Ovary (tissue), 10 donors: ENCODE measurements around the gene CFAP52. TPM values are rescaled to one million over a fixed set of nuclear protein-coding genes. Genes with fewer than 3 reads are reported as not detected.

Experiments used
- DNase-seq, 5 donors: peaks; one replicate each; pipeline ENCODE4 v3.0.0-alpha.2; 2019 to 2020
- H3K27ac ChIP-seq, 2 donors: fragments of 200-600 bp; one replicate each; pipeline versions ENCODE4 v1.5.1 to v1.8.0; 2019 to 2022
- H3K27me3 ChIP-seq: fragments of 200-600 bp; one replicate; pipeline ENCODE4 v1.8.0; 2022
- H3K36me3 ChIP-seq: fragments of 200-600 bp; sonication (generic); one replicate; pipeline ENCODE4 v1.5.1; 2019
- H3K4me1 ChIP-seq: one replicate; pipeline ENCODE4 v1.8.1; 2013; ENCODE audit warnings: mild to moderate bottlenecking, moderate library complexity; ENCODE audit not compliant: insufficient read depth
- H3K4me3 ChIP-seq: fragments of 200-600 bp; sonication (generic); one replicate; pipeline ENCODE4 v1.5.1; 2017
- H3K9me3 ChIP-seq, 2 donors: fragments of 200-600 bp in 1 of 2; sonication (generic) in 1 of 2; one replicate each; pipeline versions ENCODE4 v1.5.1 to v1.8.1; 2013 to 2019; ENCODE audit warnings: mild to moderate bottlenecking in 1 of 2, moderate library complexity in 1 of 2
- EP300 ChIP-seq: sonication (generic); formaldehyde crosslinking; IDR thresholded peaks from one replicate; pipeline ENCODE4 v1.6.1; 2017; ENCODE audit warnings: antibody characterized with exemption
- POLR2A ChIP-seq: fragments of 450-650 bp; IDR thresholded peaks from one replicate; pipeline ENCODE4 v1.6.1; 2017; ENCODE audit warnings: antibody characterized with exemption, mild to moderate bottlenecking, moderate library complexity
- WGBS, 3 donors: extraction: QIAGEN DNeasy Blood & Tissue Kit in 1 of 3; methylation state at CpG; one replicate each; pipeline versions ENCODE4 v1.1.5 to v1.1.7; 2013 to 2017; 5-methylcytosine and 5-hydroxymethylcytosine counted together
- intact Hi-C, 4 donors: fragments of 100-400 bp; cut with DNase I; formaldehyde crosslinking; loops; one replicate each; pipeline versions ENCODE4 v1.11.0 to v1.15.1; 2022 to 2023
- long read RNA-seq, 3 donors: library from polyadenylated mRNA in 2 of 3; unstranded in 2 of 3; transcript quantifications; one replicate each; pipeline ENCODE4 v2.0.0 and lab custom pipeline, GENCODE V29; 2021 to 2026
- polyA plus RNA-seq, 2 donors: library from polyadenylated mRNA; stranded (reverse); fragments of 200-250 nt in 1 of 2; fragments of 350-450 nt in 1 of 2; fragmentation: Illumina TruSeq in 1 of 2; extraction: RNeasy Lipid Tissue Mini Kit (QIAGEN cat#74804) in 1 of 2; gene quantifications; one replicate each; pipeline ENCODE4 v1.2.3, GENCODE V29; 2013 to 2014
- total RNA-seq, 7 donors: library from RNA; depleted of rRNA in 2 of 7; stranded (reverse); fragments of >200 nt in 2 of 7; fragmentation: NEBNext Ultra II Directional in 3 of 7; extraction: Animal tissue kit (Norgen Biotek cat#: 25700) in 3 of 7; gene quantifications; one replicate each; pipeline versions ENCODE4 v1.1.0 to v1.2.4, GENCODE V29; 2016 to 2023
- TF ChIP-seq, protein P1 (sequence below), 3 donors: fragments of 450-650 bp in 2 of 3; fragments of 200-600 bp in 1 of 3; IDR thresholded peaks; one replicate each; pipeline versions ENCODE4 v1.5.1 to v1.8.0; 2016 to 2022; ENCODE audit warnings: antibody characterized with exemption in 3 of 3, mild to moderate bottlenecking in 1 of 3
- donor health status: DM: no; HTN: no; CAD: no; lungs with moderate emphysema.
- donor health status: DM: no; HTN: no; CAD: no.
- donor health status: Bipolar disorder and iron deficiency.
- donor health status: DM: yes; HTN: yes; CAD: no.
- donor health status: DM: no; HTN: no; CAD: no.
- donor health status: DM: yes; HTN: yes; CAD: no.

Gene CFAP52
- total RNA-seq, result 10 to 100 TPM in 1 of 7 donors, 1 to 10 TPM in 5, under 1 TPM in 1; 0.45 to 46.6 (median 1.5) TPM
- under 1 TPM; 0.18 to 0.35 TPM for polyA plus RNA-seq
- long read RNA-seq, donor 1, partial matches to known transcripts, result 0 of 2 reads
- long read RNA-seq, donor 1, other reads (novel, unspliced or antisense), result 2 of 2 reads
- long read RNA-seq, donor 2, result 0 reads
- long read RNA-seq, donor 3, partial matches to known transcripts, result 0 of 1 reads
- long read RNA-seq, donor 3, other reads (novel, unspliced or antisense), result 1 of 1 reads

GRCh38 chr17:9576521-9577372 lies at the start of gene CFAP52:
TSS of gene CFAP52 (plus strand) at chr17:9576642. CDS start at chr17:9576696, 54 bp downstream.
- H3K27me3 ChIP-seq, result no peaks in the 10 kb centered on the region
- H3K4me1 ChIP-seq, result peaks cover 8% of the 10 kb centered on the region
- intact Hi-C loops, result no loop called here
- WGBS, 3 donors, result 2 to 12% (median 4%) methylated on average over 35 to 38 of the region's 38 CpGs
- H3K9me3 ChIP-seq, result no peaks in the 10 kb centered on the region
- DNase-seq, result peak; percentile 79 to 86 (median 83)
- no peaks in the 10 kb centered on the region for H3K36me3 ChIP-seq
- no peak for TF ChIP-seq POLR2A
- TF ChIP-seq, protein P1, sequence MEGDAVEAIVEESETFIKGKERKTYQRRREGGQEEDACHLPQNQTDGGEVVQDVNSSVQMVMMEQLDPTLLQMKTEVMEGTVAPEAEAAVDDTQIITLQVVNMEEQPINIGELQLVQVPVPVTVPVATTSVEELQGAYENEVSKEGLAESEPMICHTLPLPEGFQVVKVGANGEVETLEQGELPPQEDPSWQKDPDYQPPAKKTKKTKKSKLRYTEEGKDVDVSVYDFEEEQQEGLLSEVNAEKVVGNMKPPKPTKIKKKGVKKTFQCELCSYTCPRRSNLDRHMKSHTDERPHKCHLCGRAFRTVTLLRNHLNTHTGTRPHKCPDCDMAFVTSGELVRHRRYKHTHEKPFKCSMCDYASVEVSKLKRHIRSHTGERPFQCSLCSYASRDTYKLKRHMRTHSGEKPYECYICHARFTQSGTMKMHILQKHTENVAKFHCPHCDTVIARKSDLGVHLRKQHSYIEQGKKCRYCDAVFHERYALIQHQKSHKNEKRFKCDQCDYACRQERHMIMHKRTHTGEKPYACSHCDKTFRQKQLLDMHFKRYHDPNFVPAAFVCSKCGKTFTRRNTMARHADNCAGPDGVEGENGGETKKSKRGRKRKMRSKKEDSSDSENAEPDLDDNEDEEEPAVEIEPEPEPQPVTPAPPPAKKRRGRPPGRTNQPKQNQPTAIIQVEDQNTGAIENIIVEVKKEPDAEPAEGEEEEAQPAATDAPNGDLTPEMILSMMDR (IDR thresholded peaks at IDR 0.05), result peak in 2 of 3 donors; percentile 24 to 27
- TF ChIP-seq EP300, result no peak
- no peak within 1 kb of the TSS for H3K27ac ChIP-seq
- H3K4me3 ChIP-seq, result peak within 1 kb of the TSS; percentile 93

DNA sequence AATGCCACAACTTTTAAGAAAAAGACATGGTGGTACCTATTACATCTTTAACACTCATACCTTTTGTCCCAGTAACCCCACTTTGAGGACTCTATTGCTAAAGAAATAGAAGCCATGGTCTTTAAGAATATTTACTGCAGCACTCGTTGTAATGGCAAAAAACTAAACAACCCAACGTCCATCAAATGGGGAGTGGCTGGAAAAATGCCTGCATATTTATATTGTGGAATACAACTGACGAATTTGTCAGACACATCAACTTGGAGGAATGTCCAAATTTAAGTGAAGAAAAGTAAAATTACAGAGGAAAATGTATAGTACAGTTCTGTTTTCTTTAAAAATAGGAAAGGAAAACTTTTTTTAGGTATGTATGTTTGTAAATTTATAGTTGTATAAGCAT lies 48.7 kb upstream of the CFAP52 start:
- Histone ChIP-seq H3K27me3 (no peaks in the 10 kb centered on the region), H3K9me3 (no peaks in the 10 kb centered on the region), H3K27ac (no peak overlapping the region), H3K4me3 (no peak overlapping the region), H3K4me1 (no peaks in the 10 kb centered on the region), H3K36me3 (no peaks in the 10 kb centered on the region)
- no peak for DNase-seq
- intact Hi-C loops, result loop anchor here in 3 of 4 donors (10.0 kb wide), 1 partner anchor 533 kb away; no protein-coding TSS in a partner anchor
- WGBS, 3 donors, result 56 to 61% (median 56%) methylated on average over 3 of the region's 3 CpGs
- no peak for TF ChIP-seq EP300
- TF ChIP-seq POLR2A, result no peak

DNA sequence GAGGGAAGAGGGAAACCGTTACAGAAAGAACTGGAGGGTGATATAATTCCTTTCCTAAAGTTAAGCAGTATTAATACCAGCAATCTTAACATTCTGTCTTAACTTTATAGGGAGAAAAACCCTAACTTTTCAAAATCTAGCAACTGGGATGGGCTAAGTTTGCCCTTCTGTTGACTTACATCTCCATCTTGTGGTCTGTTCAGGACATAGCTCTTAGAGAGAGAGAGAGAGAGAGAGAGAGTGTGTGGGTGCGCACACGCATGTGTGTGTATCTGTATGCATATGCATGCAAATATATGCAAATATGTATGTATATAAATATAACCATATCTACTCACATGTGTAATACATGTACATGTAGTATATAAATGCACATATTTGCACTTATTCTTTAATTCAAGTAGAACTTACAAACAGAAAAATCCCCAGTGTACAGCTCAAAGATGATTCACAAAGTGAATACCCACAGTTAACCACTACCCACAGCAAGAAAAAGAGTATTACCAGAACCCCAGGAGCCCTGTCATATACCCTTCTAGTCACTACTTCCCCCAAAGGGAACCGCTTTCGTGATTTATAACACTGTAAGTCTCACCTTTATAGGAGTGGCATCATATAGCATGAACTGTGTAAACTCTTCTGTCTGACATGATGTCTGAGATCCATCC lies 47.3 kb upstream of the CFAP52 start:
- TF ChIP-seq, protein P1 (IDR thresholded peaks at IDR 0.05), result peak in 1 of 3 donors; percentile 10
- TF ChIP-seq POLR2A, result no peak
- H3K27ac ChIP-seq, result no peak overlapping the region

GRCh38 chr17:9531034-9531433 lies 45.4 kb upstream of the CFAP52 start:
- TF ChIP-seq POLR2A (no peak), EP300 (no peak)
- TF ChIP-seq, protein P1 (IDR thresholded peaks at IDR 0.05), result no peak
- WGBS, 3 donors, result 38 to 51% (median 41%) methylated on average over 2 of the region's 2 CpGs
- H3K27ac ChIP-seq, result no peak overlapping the region
- H3K36me3 ChIP-seq, result no peaks in the 10 kb centered on the region
- no peaks in the 10 kb centered on the region for H3K9me3 ChIP-seq
- no peaks in the 10 kb centered on the region for H3K4me1 ChIP-seq
- H3K27me3 ChIP-seq, result no peaks in the 10 kb centered on the region
- DNase-seq, result no peak
- H3K4me3 ChIP-seq, result no peak overlapping the region
- intact Hi-C loops, result no loop called here

More for the DNA sequence above, 47.3 kb upstream of the CFAP52 start:
- DNase-seq, result no peak
- H3K27me3 ChIP-seq, result no peaks in the 10 kb centered on the region
- 65 to 86% (median 80%) methylated on average over 4 to 5 of the region's 5 CpGs for WGBS, 3 donors
- intact Hi-C loops, result loop anchor here in 3 of 4 donors (10.0 kb wide), 1 partner anchor 534 kb away; no protein-coding TSS in a partner anchor
- H3K4me3 ChIP-seq, result no peak overlapping the region
- H3K36me3 ChIP-seq, result no peaks in the 10 kb centered on the region
- no peaks in the 10 kb centered on the region for H3K4me1 ChIP-seq
- H3K9me3 ChIP-seq, result no peaks in the 10 kb centered on the region
